ENCODE results near the gene AHCY.
A peak's percentile ranks its signal among the peaks of the same experiment; 100 is the strongest.
"Not testable (repeated sequence)": the region's sequence is repeated elsewhere in the genome, so short reads cannot be mapped to it uniquely, and the experiment has no call there.

The AHCY gene

DNA sequence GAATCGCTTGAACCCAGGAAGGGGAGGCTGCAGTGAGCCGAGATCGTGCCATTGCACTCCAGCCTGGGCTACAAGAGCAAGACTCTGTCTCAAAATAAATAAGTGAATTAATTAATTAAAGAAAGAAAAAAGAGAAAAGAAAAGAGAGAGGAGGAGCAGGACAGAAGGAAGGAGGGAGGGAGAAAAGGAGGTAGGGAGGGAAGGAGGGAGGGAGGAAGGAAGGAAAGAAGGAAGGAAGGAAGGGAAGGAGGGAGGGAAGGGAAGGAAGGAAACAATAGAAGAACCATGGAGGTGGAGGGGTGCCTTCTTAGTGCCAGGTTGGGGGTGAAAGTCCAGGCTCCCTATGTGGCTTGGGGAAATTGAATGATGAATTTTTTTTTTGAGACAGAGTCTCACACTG lies 6.5 kb upstream of the AHCY start:
- no peak overlapping the region for H3K9ac ChIP-seq (ENCODE audit: low read length)
- H3K4me3 ChIP-seq (ENCODE audit: low read depth, low read length) = no peak overlapping the region
- H3K27me3 ChIP-seq (ENCODE audit: control insufficient read depth, insufficient read depth, low read length) = peaks cover 29% of the 10 kb centered on the region
- H3K9me3 ChIP-seq (ENCODE audit: control insufficient read depth, insufficient read depth, low read depth, low read length) = no peaks in the 10 kb centered on the region
- no peak overlapping the region for H3K27ac ChIP-seq (ENCODE audit: low read depth, low read length)
- peaks cover 7% of the 10 kb centered on the region; the same call in 1 of the 2 replicates for H3K4me1 ChIP-seq (ENCODE audit: control insufficient read depth, insufficient read depth, low read length)
- no peaks in the 10 kb centered on the region for H3K36me3 ChIP-seq (ENCODE audit: control insufficient read depth, insufficient read depth, low read length)

DNA sequence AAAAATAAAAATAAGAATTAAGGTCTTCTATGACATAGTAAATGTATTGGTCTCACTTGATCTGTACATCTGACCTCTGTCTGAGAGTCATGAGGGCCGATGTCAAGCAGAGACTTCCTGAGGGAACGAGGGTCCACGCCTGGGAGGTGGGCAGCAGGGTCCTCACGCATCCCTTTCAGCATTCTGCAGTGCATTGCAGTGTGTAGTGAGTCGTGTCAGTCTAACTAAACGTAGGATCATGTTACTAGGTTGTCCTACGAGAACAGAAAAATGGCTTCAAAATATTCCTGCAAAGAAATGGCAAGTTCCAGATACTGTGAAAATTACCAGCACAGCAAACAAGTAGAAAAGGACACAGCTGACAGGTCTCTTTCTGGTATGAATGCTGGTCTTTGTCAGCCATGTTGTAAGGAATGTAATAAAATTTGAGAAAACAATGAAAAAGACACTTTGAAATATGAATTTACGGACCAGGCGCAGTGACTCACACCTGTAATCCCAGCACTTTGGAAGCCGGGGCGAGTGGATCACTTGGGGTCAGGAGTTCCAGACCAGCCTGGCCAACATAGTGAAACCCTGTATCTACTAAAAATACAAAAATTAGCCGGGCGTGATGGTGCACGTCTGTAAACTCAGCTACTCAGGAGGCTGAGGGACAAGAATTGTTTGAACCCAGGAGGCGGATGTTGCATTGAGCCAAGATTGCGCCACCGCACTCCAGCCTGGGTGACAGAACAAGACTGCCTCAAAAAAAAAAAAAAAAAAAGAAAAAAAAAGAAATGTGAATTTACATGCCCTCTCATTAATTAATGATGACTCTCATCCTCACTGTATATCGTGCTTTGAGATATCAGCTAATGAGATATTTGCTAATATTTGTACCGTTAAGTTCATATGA lies 2.4 kb upstream of the AHCY start:
- no peaks in the 10 kb centered on the region for H3K9me3 ChIP-seq (ENCODE audit: control insufficient read depth, insufficient read depth, low read depth, low read length)
- H3K27me3 ChIP-seq (ENCODE audit: control insufficient read depth, insufficient read depth, low read length) = peaks cover 10% of the 10 kb centered on the region; the same call in 1 of the 2 replicates
- no peak overlapping the region for H3K9ac ChIP-seq (ENCODE audit: low read length)
- H3K4me3 ChIP-seq (ENCODE audit: low read depth, low read length) = no peak overlapping the region
- H3K27ac ChIP-seq (ENCODE audit: low read depth, low read length) = no peak overlapping the region
- peaks cover 18% of the 10 kb centered on the region for H3K4me1 ChIP-seq (ENCODE audit: control insufficient read depth, insufficient read depth, low read length)
- H3K36me3 ChIP-seq (ENCODE audit: control insufficient read depth, insufficient read depth, low read length) = peaks cover 3% of the 10 kb centered on the region

DNA sequence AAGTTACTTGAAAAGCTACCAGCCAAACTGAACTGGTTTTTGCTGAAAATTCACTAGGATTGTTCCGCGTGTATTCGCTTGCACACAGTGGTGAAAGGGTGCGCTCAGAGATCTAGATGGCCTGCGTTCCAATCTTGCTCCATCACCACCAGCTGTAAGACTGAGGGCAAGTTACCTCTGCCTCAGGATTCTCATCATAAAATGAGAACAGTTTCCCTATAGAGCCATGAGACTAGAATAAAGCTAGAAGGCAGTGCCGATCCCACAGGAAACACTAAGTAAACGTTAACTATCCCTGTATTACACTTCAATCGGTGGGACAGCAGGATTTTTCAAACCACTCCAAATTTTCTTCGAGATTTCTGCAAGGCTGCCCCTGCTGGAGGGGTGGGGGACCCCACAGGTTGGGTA lies 838 bp downstream of the AHCY start:
- Histone ChIP-seq H3K27ac (ENCODE audit: low read depth, low read length) (peak overlapping the region; percentile 95), H3K4me3 (ENCODE audit: low read depth, low read length) (peak overlapping the region; percentile 75), H3K9me3 (ENCODE audit: control insufficient read depth, insufficient read depth, low read depth, low read length) (no peaks in the 10 kb centered on the region), H3K36me3 (ENCODE audit: control insufficient read depth, insufficient read depth, low read length) (peaks cover 18% of the 10 kb centered on the region), H3K4me1 (ENCODE audit: control insufficient read depth, insufficient read depth, low read length) (peaks cover 18% of the 10 kb centered on the region), H3K27me3 (ENCODE audit: control insufficient read depth, insufficient read depth, low read length) (no peaks in the 10 kb centered on the region; the same call in 1 of the 2 replicates), H3K9ac (ENCODE audit: low read length) (peak overlapping the region; percentile 99)

DNA sequence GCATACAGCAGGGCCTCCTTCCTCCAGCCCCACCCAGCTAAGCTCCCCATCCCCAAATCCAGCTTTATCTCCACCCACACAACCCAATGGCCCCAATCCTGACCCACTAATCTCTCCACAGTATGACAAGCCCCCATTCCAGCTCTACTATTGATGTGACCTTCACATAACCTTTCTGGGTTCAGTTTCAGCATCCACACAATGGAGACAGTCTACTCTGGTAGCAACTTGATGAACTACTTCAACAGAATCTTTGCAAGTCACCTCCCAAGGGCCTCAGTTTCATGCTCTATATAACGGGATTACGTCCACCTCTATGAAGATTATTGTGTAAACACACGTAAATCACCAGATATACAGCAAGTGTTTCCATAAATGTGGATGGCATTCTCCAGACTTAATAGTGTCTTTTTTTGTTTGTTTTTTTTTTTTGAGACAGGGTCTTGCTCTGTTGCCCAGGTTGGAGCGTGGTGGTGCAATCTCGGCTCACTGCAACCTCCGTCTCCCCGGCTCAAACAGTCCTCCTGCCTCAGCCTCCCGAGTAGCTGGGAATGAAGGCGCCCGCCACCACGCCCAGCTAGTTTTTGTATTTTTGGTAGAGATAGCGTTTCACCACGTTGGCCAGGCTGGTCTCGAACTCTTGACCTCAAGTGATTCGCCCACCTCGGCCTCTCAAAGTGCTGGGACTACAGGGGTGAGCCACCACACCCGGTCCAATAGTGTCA lies 1.4 kb downstream of the AHCY start:
- peaks cover 18% of the 10 kb centered on the region for H3K4me1 ChIP-seq (ENCODE audit: control insufficient read depth, insufficient read depth, low read length)
- peak overlapping the region; percentile 99 for H3K9ac ChIP-seq (ENCODE audit: low read length)
- peak overlapping the region; percentile 95; the same call in 1 of the 2 replicates for H3K27ac ChIP-seq (ENCODE audit: low read depth, low read length)
- no peaks in the 10 kb centered on the region for H3K27me3 ChIP-seq (ENCODE audit: control insufficient read depth, insufficient read depth, low read length)
- H3K9me3 ChIP-seq (ENCODE audit: control insufficient read depth, insufficient read depth, low read depth, low read length) = no peaks in the 10 kb centered on the region
- H3K36me3 ChIP-seq (ENCODE audit: control insufficient read depth, insufficient read depth, low read length) = peaks cover 21% of the 10 kb centered on the region
- peak overlapping the region; percentile 75 for H3K4me3 ChIP-seq (ENCODE audit: low read depth, low read length)

DNA sequence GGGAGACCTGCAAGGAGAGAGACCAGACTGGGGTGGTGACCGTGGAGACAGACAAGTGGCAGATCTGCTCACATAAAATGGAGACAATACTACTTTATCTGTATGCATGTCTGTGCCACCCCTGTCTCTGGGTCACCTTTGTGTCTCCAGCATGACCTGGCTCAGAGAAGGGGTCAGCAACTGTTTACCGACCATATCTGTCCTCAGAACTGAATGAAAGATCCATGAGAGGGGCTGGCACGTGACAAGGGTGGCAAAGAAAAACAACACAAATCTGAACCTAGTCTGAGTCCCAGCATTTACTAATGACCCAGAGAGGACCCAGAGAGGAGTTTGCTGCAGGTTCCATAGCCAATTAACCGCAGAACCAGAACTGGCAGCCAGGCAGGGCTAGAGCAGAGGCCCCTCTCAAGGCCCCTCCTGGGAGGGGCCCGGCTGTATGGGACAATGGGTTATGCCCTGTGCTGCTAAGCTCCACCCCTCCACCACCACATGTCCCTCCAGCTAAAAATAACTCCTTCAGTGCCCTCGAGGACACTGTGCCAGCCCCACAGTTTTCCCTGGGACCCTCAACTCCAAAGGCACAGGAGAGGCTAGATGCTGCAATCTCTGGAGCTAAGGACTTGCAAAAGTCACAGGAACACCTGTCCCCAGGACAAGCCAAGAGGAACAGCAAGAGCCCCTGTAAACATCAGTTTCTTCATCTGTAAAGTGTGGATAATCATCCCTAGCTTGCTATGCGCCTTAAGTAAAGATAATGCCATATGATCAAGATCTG lies 2.2 kb downstream of the AHCY start:
- Histone ChIP-seq H3K9me3 (ENCODE audit: control insufficient read depth, insufficient read depth, low read depth, low read length) (no peaks in the 10 kb centered on the region), H3K9ac (ENCODE audit: low read length) (no peak overlapping the region), H3K27ac (ENCODE audit: low read depth, low read length) (no peak overlapping the region), H3K4me3 (ENCODE audit: low read depth, low read length) (peak overlapping the region; percentile 75), H3K4me1 (ENCODE audit: control insufficient read depth, insufficient read depth, low read length) (peaks cover 18% of the 10 kb centered on the region), H3K27me3 (ENCODE audit: control insufficient read depth, insufficient read depth, low read length) (no peaks in the 10 kb centered on the region), H3K36me3 (ENCODE audit: control insufficient read depth, insufficient read depth, low read length) (peaks cover 22% of the 10 kb centered on the region)

DNA sequence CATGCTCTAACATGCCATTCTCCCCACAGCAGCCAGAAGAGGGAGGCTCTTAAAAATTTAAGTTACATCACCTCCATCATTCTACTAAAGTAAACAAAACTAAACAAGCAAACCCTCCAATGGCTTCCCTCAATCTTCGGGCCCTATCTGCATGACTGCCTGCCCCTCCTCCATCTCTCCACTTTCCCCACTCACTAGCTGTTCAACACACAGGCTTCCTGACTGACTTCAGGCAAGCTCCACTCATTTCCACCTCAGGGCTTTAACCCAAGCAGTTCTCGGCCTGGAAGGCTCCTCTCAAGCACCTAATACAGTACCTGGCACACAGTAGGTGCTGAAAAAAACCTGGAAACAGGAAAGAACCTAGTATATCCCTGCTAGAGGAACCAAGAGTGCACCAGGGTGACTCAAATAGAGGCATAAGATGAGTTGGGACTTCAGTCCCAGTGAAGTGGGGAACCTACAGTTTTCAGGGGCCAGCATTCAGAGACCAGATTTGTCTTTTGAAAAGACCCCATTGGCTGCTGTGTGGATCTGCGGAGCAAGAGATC lies 2.8 kb downstream of the AHCY start:
- Histone ChIP-seq H3K4me1 (ENCODE audit: control insufficient read depth, insufficient read depth, low read length) (peaks cover 18% of the 10 kb centered on the region), H3K4me3 (ENCODE audit: low read depth, low read length) (no peak overlapping the region), H3K27ac (ENCODE audit: low read depth, low read length) (no peak overlapping the region), H3K27me3 (ENCODE audit: control insufficient read depth, insufficient read depth, low read length) (no peaks in the 10 kb centered on the region), H3K9me3 (ENCODE audit: control insufficient read depth, insufficient read depth, low read depth, low read length) (no peaks in the 10 kb centered on the region), H3K9ac (ENCODE audit: low read length) (no peak overlapping the region), H3K36me3 (ENCODE audit: control insufficient read depth, insufficient read depth, low read length) (peaks cover 26% of the 10 kb centered on the region)

DNA sequence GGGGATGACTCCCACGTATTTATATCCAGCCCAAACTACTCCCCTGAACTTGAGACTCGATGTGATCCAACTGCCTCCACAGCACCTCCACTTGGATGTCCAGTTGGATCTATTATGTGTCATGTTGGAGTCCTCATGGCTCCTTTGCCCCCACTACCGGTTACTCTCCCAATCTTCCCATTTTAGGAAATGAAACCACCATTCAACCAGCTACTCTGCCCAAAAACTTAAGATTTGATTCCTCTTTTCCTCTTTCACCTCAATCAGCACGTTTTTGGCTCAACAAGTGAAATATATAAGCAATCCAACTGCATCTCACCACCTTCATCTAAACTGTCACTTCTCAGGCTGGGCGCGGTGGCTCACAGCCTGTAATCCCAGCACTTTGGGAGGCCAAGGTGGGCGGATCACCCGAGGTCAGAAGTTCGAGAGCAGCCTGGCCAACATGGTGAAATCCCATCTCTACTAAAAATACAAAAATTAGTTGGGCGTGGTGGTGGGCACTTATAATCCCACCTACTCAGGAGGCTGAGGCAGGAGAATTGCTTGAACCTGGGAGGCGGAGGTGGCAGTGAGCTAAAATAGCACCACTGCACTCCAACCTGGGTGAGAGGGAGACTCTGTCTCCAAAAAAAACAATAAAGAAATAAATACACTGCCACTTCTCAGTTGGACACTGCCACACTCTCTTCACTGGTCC lies 3.4 kb downstream of the AHCY start:
- no peak overlapping the region for H3K4me3 ChIP-seq (ENCODE audit: low read depth, low read length)
- no peaks in the 10 kb centered on the region for H3K27me3 ChIP-seq (ENCODE audit: control insufficient read depth, insufficient read depth, low read length)
- H3K27ac ChIP-seq (ENCODE audit: low read depth, low read length) = no peak overlapping the region
- no peaks in the 10 kb centered on the region for H3K9me3 ChIP-seq (ENCODE audit: control insufficient read depth, insufficient read depth, low read depth, low read length)
- peaks cover 32% of the 10 kb centered on the region for H3K36me3 ChIP-seq (ENCODE audit: control insufficient read depth, insufficient read depth, low read length)
- H3K9ac ChIP-seq (ENCODE audit: low read length) = no peak overlapping the region
- H3K4me1 ChIP-seq (ENCODE audit: control insufficient read depth, insufficient read depth, low read length) = peaks cover 18% of the 10 kb centered on the region

DNA sequence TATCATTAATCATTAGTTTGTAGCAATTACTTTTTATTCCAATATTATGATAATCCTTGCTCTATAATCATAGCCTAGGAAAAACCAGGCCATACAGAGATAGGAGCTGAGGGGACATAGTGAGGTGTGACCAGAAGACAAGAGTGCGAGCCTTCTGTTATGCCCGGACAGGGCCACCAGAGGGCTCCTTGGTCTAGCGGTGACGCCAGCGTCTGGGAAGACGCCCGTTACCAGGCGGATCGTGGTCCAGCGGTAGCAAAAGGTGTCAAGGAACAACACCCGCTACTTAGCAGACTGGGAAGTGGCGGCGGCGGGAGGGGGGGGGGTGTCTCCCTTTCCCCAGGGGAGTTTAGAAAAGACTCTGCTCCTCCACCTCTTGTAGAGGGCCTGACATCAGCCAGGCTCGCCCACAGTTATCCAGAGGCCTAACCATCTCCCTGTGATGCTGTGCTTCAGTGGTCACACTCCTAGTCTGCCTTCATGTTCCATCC lies 4.8 kb downstream of the AHCY start:
- Histone ChIP-seq H3K4me1 (ENCODE audit: control insufficient read depth, insufficient read depth, low read length) (peaks cover 18% of the 10 kb centered on the region), H3K36me3 (ENCODE audit: control insufficient read depth, insufficient read depth, low read length) (peaks cover 46% of the 10 kb centered on the region)
- H3K27me3 ChIP-seq (ENCODE audit: control insufficient read depth, insufficient read depth, low read length); H3K4me3 ChIP-seq (ENCODE audit: low read depth, low read length); H3K27ac ChIP-seq (ENCODE audit: low read depth, low read length); H3K9ac ChIP-seq (ENCODE audit: low read length); H3K9me3 ChIP-seq (ENCODE audit: control insufficient read depth, insufficient read depth, low read depth, low read length): not testable (repeated sequence)

DNA sequence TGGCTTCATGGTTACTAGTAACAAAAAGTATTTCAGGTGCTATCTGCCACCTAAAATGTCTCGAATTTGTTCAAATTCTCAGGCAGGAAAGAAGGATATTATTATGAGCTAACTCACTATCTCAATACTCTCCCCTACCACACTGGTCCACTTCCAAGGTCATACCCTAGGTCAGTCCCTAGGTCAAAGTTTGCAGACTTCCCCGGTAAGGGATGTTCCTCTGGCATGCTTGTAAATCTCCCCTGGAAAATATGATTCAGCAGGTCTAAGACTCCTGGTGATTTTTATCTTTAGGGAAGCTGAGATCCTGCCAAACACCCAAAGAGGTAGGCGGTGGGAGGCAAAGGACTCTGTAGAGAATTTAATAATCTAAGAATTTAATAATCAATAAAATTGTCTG lies 6.7 kb downstream of the AHCY start:
- Histone ChIP-seq H3K27me3 (ENCODE audit: control insufficient read depth, insufficient read depth, low read length) (no peaks in the 10 kb centered on the region), H3K4me3 (ENCODE audit: low read depth, low read length) (no peak overlapping the region), H3K27ac (ENCODE audit: low read depth, low read length) (no peak overlapping the region), H3K4me1 (ENCODE audit: control insufficient read depth, insufficient read depth, low read length) (peaks cover 9% of the 10 kb centered on the region), H3K9me3 (ENCODE audit: control insufficient read depth, insufficient read depth, low read depth, low read length) (no peaks in the 10 kb centered on the region), H3K9ac (ENCODE audit: low read length) (no peak overlapping the region), H3K36me3 (ENCODE audit: control insufficient read depth, insufficient read depth, low read length) (peaks cover 65% of the 10 kb centered on the region)

DNA sequence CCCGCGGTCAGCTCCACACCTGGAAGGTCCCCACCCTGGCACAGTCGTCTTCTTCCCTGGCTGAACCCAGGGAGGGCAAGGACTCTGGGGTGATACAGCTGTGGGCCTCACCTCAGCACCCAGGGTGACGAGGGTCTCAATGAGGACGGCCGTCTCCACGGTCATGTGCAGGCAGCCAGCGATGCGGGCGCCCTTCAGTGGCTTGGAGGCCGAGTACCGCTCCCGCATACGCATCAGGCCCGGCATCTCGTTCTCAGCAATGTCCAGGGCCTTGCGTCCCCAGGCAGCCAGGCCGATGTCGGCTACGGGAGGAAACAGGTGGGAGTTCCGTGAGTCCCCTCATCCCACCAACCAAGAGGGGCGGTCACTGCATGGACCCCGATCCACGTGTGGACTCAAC lies 7.9 kb downstream of the AHCY start:
- H3K4me1 ChIP-seq (ENCODE audit: control insufficient read depth, insufficient read depth, low read length) = no peaks in the 10 kb centered on the region
- H3K27ac ChIP-seq (ENCODE audit: low read depth, low read length) = no peak overlapping the region
- no peak overlapping the region for H3K4me3 ChIP-seq (ENCODE audit: low read depth, low read length)
- H3K27me3 ChIP-seq (ENCODE audit: control insufficient read depth, insufficient read depth, low read length) = no peaks in the 10 kb centered on the region
- H3K9ac ChIP-seq (ENCODE audit: low read length) = no peak overlapping the region
- peaks cover 71% of the 10 kb centered on the region for H3K36me3 ChIP-seq (ENCODE audit: control insufficient read depth, insufficient read depth, low read length)
- no peaks in the 10 kb centered on the region for H3K9me3 ChIP-seq (ENCODE audit: control insufficient read depth, insufficient read depth, low read depth, low read length)

All from HUES6 (cell line).